SH-SY5Y (cell line): Measurements from ENCODE around the gene TAF8.

Experiments
- GATA2 ChIP-seq: IDR thresholded peaks from 2 replicates; pipeline ENCODE4 v1.6.1; 2011; ENCODE audit warnings: mild to moderate bottlenecking, low read depth, low read length
- GATA3 ChIP-seq: IDR thresholded peaks from 2 replicates; pipeline ENCODE4 v1.6.1; 2011; ENCODE audit warnings: low read depth, mild to moderate bottlenecking, low read length, moderate library complexity

- no peak for TF ChIP-seq GATA2
- no peak for TF ChIP-seq GATA3
Observed at GRCh38 chr6:42128460-42129359, 78.4 kb downstream of the TAF8 start.
